HG03521 (cell line): ENCODE data around the gene RBM3.

ENCODE experiments used
- ATAC-seq: cut with Tn5 transposase; IDR thresholded peaks from one replicate; pipeline ENCODE4 v1.9.1; 2021; ENCODE audit warnings: mild to moderate bottlenecking, moderate library complexity; ENCODE audit not compliant: unreplicated experiment

Gene RBM3

GRCh38 chrX:48617542-48618340 lies 43.5 kb downstream of the RBM3 start:
- no peak for ATAC-seq

- no peak for ATAC-seq
These were observed 52.4 kb downstream of the RBM3 start for GRCh38 chrX:48626401-48627298.
